ENCODE measurements around the gene DHRS12.

Gene DHRS12, protein sequence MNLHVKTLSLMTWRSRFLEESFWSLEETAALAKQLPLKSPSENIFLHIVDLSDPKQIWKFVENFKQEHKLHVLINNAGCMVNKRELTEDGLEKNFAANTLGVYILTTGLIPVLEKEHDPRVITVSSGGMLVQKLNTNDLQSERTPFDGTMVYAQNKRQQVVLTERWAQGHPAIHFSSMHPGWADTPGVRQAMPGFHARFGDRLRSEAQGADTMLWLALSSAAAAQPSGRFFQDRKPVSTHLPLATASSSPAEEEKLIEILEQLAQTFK

DNA sequence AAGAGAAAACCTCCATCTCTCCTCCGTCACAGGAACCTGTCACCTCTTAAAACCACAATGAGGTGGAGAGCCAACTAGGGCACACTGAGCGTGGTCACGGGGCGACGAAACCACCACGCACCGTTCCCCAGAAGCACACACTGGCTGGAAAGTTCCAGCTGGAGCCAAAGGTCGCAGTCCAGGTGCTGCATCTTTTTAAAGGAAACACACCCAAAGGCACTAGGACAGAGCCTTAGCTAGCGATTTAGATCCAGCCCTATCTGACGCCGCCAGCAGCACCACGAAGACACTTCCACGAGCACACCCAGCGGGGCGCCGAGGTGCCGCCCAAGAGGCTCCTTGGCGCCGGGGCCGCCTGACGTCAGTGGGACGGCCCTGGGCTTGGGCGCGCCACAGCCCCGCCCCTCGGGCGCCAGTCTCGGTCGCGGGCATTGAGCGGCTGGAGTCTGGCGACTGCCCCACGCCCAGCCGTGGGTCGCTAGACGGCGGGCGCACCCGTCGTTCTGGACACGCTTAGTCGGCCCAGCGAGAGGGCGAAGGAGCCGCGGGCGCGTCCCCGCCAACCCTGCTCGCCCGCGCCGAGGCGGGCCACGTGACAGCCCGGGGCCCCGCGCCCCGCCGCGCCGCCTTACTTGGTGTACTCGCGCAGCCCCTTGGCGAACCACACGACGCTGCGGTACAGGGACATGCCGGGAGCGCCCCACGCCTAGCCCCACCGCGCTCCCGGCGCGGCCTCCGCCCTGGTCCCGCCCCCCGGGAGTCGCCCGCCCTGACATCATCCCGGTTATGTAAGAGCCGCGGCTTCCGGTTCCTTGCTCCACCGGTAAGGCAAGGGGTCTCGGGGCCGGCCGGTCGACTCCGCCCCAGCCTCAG lies at the start of gene DHRS12:
Gene DHRS12, minus strand, starts transcription at position 742 of the 873 bp plus-strand sequence. CDS start 4,504 bp downstream, outside the sequence.
- peak; percentile 72 for DNase-seq (ENCODE audit: low read depth)

DNA sequence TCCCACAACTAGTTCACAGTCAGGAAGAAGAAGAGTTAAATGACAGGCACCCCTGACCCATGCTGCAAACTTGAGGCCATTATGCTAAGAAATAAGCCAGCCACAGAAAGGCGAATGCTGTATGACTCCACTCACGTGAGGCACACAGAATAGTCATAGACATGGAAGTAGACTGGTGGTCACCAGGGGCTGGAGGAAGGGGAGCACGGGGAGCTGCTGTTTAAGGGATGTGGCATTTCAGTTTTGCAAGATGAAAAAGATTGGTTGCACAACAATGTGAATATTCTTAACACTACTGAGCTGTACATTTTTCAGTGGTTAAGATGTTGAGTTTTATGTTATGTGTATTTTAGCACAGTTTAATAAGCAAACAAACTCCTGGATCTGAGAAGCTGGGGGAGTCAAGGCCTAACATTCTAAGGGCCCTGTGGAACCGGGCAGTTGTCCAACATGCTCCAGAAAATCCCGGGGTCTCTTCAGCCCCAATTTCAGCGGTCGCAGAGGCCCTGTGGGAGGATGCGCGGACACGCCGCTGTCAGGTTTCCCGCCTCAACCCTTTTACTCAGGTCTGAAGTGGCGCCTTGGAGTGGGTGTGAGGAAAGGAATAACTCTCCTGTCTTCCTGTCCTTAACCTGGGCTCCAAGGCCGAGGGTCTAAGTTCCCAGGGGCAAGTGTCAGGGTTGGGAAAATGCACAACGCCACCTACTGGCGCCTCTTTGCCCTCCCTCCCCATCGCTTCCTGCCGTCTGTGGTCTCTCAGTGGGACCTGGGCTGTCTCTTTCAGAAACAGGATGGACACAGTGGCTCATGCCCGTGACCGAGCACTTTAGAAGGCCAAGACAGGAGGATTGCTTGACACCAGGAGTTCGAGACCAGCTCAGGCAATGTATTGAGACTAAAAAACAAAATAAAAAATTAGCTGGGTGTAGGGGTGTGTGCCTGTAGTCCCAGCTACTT lies 45.5 kb upstream of the DHRS12 start:
- no peak for DNase-seq (ENCODE audit: low read depth)

DNA sequence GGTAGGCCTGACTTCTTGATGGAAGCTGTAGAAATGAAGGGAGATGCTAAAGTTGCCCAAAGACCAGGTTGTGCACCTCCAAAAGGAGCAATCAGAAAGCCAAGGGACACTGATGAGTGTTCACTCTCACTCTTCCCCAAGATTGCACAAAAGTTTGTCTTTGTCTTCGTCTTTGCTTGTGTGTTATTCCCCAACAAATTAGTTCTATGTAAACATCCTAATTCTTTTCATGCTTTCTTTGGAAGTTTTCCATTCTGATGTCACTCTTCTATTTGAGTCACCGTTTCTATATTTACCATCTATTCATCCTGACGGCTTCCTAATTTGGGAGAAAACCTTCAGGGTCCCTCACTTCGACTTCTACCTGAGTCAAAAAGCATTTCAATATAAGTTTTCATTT lies 44.7 kb upstream of the DHRS12 start:
- DNase-seq (ENCODE audit: low read depth) = no peak

DNA sequence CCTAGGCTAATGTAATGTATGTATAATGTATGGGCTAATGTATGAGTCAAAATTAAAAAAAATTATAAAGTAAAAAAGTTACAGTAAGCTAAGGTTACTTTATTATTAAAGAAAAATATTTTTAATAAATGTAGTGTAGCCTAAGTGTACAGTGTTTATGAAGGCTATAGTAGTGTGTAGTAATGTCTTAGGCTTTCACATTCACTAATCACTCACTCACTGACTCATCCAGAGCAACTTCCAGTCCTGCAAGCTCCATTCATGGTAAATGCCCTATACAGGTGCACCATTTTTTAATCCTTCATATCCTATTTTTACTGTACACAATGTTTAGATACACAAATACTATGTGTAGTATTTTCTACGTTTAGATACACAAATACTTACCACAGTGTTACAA lies 42.8 kb upstream of the DHRS12 start:
- DNase-seq (ENCODE audit: low read depth) = no peak

DNA sequence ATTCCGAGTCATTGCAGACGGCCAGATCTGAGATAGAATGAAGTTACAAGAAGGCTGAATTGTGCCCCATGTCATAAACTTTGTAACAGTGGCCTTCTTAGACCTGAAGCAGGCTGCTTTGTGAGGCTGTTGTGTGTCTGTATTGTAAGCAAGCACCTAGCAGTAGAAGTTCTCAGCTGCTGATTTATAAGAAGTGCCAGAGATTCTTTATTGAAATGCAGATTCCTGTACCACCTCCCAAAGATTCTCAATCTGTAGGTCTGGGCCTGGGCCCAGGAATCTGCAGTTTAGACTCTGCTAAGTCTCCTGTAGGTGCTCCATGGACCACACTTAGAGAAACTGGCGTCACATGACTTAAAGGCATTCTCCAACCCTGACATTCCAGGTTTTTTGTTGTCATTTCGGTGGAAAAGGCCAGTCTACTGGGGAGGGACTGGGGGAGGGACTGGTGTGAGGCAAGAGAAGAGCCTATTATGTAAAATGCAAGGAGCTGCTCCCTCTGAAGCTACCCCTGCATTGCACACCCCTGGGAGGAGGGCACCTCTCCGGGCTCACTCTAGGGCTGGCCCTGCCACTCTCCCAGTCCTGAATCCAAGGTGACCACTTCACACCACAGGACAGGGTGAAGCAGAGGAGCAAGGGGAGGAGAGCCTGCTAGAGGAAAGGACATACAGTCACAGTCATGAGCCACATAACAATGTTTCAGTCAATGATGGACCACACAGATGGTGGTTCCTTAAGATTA lies 41.8 kb upstream of the DHRS12 start:
- no peak for DNase-seq (ENCODE audit: low read depth)

DNA sequence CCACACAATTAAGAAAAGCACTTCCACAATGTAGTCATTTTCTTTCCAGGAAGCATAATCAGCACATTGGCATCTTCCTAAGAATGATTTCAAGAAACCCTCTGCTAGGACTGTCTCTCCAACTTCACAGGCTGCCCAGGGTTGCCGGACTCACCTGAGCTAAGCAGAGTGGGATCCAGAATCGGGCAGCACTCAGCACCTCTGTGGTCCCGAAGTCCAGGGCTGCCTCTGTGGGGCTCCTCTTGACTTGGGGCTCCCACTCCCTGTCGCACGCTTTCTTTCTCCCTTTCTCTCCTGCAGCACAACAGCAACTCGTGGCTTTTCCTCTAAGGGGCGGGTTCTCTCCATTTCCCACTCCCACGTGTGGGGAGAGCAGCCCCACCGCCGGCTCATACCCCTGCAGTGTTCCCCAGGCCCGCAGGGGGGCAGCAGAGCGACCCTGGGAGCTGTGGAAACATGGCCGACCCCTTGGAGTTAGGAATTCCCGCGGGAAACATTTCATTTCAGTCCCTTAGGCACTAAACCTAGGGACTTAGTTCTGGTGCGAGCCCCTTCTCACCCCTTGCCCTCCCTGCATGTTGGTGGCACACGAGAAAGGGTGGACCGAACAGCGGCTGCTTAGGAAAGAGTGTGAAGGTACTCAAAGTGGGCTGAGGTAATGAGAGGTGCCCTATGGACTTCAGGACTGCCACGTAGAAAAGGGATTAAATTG lies 41.1 kb upstream of the DHRS12 start, which contains the start of gene TMEM272:
Gene TMEM272, minus strand, starts transcription at position 316 of the 712 bp plus-strand sequence. CDS start 6,647 bp downstream, outside the sequence.
- DNase-seq (ENCODE audit: low read depth) = no peak

DNA sequence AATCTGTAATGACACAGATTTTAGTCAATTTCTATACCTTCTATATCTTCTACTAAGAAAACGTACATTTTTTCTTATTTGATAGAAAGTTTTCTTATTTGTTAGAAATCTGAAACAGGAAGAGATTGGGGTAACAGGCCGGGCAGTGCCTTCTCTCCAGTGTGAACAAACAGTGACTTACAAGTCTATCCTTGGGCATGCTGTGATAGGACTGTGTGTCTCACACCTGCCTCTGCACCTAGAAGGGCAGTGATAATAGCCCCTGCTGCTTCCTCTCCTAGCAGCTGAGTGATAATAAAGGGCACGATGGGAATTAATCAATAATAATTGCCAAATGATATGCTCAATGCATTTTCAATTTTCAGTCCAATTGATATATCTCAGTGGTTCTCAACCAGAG lies 39.6 kb upstream of the DHRS12 start:
- no peak for DNase-seq (ENCODE audit: low read depth)

DNA sequence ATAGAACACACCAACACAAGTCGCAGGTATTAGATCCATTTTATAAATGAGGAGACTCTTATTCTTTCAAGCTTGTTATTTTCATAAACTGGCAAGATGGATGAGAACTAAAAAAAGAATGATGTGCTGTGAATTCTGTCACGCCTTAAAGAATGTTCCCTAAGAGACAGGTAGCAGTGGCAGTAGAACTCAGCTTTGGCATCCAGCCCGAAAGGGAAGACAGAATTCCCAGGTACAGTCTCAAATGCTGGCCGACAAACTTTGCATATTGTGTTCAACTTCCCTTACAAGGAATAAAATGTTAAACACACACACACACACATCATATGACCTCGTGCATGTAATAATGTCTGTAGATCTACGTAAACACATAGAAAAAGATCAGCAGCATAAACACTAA lies 37.8 kb upstream of the DHRS12 start:
- no peak for DNase-seq (ENCODE audit: low read depth)

DNA sequence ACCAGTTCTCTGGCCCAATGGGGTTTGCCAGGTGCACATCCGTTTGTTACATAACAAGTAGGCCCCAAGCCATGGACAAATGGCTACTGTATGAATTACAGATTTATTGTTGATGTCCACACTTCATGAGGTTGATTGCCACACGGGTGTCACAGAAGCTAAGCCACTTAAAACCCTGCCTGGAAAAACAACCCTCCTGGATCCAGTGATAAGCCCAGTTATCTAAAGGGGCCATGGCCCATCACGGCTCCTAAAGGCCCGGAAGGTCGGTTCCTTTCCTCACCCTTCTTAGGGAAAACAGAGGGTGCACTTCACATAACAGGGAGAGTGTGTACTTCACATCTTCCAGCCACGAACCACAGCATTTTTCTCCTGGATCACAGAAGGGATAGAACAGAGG lies 37.0 kb upstream of the DHRS12 start:
- no peak for DNase-seq (ENCODE audit: low read depth)

DNA sequence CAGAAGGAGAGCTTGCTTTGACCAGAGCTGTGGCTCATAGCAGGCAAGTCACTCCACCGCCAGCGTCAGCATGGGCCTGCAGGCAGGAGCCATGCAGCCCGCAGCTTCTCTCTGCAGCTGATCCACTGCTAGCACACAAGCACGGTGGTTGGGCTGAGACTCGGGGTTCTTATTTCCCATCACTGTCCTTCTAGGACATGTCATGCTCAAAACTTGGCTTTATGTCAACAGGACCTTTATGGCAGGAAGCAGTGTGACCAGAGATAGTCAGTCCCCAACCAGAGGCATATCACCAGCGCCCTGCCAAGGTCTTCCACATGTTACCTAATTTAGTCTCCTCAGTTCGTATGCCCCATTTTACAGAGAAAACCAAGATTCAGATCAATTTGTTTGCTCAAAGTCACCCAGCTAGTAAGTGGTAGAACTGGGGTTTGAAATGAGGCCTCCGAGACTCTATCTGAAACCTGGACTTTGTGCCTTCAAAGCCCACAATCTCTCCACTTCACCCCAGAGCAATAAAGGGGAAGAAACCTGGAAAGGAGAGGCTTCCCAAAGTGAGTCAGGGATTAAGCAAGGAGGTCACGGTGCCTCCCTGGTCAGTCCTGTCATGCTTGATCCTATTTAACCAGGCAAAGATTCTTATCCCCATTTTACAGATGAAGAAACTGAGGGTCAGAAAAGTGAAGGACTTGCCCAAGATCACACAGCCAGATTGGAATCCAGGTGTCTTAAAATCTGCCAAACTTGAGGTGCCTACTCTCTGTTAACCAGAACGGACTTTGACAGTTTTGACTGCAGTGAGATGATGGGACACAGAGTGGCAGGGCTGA lies 36.0 kb upstream of the DHRS12 start:
- DNase-seq (ENCODE audit: low read depth) = no peak

DNA sequence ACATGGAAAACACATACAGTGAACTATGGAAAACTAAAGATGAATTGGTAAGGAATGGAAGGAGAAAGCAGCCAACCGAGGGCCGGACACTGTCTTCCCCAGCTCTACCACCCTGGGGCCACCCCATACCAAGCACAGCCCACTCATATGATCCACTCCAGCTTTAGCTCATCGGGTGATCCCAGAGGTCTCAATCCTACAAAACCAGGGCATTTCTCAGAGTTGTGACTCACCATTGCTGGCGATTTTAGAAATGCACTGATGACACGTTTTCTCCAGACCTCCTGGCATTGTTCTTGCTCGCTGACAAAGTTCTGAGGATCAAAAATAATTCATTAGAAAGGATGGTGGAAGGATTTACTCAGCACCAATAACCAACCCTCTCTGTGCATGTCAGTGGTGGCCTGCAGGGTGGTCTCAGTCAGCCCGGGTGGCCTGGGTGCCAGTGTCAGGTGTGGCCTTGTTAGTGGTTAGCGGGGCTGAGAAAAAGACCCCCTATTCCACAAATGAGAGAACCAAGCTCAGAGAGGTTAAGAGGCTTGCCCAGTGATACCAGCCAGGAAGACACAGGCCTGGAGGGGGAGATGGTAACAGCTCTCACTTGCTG lies 34.4 kb upstream of the DHRS12 start:
- DNase-seq (ENCODE audit: low read depth) = no peak

DNA sequence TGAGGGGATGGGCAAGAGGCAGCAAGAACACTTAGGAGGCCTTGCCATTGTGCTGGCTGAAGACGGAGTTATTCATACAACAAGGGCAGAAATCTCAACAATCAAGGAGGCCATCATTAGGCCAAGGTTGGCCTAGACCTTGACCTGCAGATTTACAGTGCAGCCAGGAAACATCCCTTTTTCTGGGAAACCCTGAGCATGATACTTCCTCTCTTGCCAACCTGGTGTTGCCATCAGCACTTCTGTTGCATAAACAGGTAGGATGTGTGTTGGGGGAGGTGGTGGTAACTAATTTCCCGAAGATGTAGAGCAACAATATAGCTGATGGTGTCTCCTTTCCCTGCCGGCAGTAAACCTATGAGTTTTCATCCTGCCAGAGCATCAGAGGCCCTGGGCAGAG lies 33.1 kb upstream of the DHRS12 start:
- no peak for DNase-seq (ENCODE audit: low read depth)

DNA sequence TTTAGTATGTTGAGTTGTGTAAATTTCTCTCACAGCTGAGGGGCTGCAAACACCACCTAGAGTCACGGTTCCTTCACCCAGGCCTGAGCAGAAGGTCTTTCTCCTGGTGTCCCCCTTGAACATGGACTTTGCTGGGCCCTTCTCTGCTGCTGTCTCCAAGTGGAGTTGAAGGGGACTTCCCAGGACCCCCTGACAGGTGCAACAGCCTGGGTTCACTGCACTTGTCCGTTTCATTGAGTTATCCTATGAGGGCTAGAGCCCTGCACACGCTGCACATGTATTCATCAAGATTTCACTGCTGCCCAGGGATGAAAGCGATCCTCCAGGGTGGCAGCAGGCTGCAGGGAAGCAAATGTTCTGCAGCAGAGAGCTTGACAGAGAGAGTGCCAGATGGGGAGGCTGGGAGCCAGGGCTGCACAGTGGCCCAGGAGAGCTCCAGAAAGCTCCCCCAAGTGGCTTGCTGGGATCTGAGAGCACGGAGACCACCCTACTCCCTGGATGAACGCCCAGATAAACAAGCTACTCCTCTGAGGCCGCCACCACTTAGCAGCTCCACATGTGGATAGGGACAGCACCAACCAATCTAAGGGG lies 30.7 kb upstream of the DHRS12 start:
- DNase-seq (ENCODE audit: low read depth) = no peak

DNA sequence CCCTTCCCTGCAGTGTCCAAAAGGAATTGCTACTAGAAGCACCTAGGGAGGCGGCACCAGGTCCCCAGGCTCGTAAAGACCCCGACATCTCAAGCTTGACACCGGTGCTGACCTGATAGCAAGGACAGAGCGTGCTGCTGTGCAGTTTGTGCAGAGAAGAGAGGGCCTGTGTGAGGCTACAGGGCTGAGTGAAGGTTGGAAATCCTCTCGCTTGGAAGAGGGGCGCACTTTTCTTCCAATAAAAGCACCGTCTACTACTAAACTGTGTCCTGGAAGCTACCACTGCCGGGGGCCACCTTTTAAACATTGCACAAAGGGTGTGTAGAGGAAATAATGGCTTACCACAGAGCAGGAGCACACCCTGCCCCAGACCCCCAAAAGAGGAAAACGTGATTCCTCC lies 30.0 kb upstream of the DHRS12 start:
- DNase-seq (ENCODE audit: low read depth) = no peak

DNA sequence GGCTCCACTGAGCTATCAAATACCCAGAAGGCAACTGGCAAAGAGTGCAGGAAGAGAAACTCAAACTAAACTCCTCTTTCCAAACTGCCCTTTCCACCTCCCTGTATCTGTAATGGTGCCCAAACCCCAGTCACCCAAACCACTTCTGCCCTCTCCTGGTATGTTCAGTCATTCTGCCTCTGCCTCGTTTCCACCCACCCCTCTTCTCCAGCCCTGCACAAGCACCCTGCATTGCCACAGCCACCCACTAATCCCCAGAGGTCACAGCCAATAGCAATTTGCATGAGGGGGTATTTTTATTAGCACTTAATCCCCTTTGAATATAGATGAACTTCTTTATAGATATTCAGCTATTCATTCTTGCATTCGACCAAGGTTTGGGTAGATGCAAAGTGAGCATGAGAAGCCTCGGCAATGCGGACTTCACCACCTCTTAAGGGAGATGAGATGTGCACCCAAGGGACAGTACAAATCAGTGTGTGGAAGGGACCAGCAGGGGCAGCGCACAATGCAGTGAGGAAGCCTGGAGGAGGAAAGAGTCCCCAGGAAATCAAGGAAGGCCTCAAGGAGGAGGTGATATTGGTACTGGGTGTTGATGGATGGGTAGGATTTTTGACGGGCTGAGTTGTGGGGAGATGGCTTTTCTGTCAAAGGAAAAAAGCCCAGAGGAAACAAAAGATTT lies 28.6 kb upstream of the DHRS12 start:
- peak; percentile 40 for DNase-seq (ENCODE audit: low read depth)

DNA sequence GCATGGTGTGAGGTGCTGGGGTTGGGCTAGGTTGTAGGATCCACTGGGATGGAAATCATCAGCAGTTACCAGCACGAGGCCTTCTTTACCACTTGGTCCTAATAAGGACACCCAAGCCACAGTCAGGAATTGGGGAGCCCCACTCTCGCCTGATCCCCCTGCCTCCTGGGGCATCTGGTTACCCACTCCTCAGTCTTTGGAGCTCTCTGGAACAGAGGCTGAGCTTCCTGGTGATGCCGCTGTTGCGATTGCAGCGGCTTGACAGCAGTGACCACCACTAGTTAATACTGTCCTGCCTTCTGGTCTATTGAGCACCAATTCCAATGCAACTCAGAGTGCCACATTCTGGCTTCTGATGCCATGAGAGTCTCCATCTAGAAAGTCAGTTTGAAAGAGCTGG lies 27.6 kb upstream of the DHRS12 start:
- DNase-seq (ENCODE audit: low read depth) = no peak

DNA sequence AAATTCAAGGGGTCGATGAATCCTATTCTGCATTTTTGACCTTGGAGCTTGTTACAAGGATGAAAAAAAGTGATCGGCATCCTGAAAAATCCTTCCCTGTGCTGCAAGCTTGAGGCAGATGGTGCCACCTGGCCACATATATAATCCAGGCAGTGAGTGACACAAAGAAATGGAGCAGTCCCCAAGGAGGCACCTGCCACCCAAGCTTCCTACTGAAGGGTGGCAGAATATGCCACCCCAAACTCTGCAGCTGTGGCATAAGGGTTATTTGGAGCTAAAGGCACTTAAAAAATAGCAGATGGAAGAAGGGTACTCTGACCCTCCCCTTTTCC lies 25.6 kb upstream of the DHRS12 start:
- no peak for DNase-seq (ENCODE audit: low read depth)

DNA sequence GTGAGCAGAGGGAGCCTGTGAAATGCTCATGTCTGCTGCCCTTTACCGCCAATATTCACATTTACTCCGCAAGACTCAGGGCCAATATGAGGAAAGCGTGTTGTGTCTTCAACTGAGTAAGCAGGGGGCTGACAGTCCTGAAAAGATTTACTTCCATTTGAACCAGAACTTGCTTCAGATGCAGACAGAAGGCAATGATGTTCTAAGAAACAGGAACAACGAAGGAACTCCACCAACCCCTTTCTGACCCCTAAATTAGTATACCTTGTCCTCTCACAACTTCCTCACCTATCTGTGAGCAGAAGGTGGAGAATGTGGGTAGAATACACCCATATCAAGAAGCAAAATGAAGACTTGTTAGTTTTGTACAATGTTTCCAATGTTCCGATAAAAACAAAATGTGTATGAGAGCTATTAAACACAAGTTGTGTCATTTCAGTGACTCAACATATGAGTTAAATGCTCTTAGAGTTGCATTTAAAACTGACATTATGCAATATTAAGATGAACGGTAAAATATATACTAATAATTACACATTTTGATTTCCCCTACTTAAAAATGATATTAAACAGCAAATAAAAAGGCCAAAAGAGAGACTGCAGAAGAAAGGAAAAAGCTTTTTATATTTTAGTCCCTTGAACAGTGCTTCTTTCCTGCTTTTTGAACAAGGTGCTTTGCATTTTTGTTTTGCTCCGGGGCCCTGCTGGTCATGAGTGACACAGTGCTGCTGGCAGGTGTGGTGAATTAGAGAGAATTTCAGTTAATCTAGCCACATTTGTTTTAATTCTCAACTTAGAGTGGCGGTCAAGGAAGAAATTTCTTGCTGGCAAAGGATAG lies 25.0 kb upstream of the DHRS12 start:
- no peak for DNase-seq (ENCODE audit: low read depth)
